Measurements from ENCODE around the gene WAC. TPM values are rescaled to one million over a fixed set of nuclear protein-coding genes. Genes with fewer than 3 reads are reported as not detected.

Gene WAC
- total and polyA plus RNA-seq, 4 donors, result 53.7 to 149 (median 90.2) TPM

DNA sequence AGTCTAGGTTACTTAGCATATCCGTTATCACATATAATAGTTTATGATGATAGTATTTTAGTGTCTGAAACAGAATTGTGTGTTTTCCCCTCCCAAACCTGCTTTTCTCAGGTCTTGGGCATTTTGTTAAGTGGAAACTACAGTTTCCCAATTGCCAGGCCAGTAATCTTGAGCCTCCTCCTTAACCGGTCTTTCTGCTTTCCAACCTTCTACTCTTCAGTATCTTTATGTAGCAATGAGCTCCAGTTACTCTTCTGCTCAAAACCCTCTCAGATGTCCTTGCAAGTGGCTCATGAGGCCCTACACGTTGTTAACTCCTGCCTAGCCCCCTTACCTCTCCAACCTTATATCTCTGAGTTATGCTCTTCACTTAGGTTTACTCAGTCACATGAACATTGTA is 22.0 kb downstream of the WAC start:
- Histone ChIP-seq H3K27ac (ENCODE audit: low read depth in 1 of 2, low read length in 2 of 2) (no peak overlapping the region), H3K4me3 (ENCODE audit: low read length in 2 of 2) (no peak overlapping the region), H3K36me3 (ENCODE audit: control insufficient read depth in 1 of 2, insufficient read depth in 2 of 2, low read length in 1 of 2) (peaks cover 0 to 4% of the 10 kb centered on the region in 2 donors), H3K4me1 (ENCODE audit: control insufficient read depth in 1 of 2, insufficient read depth in 2 of 2, low read length in 2 of 2) (peaks cover 0 to 9% of the 10 kb centered on the region in 2 donors), H3K27me3 (ENCODE audit: control insufficient read depth in 1 of 2, insufficient read depth in 2 of 2, low read length in 1 of 2) (no peaks in the 10 kb centered on the region), H3K9me3 (ENCODE audit: control insufficient read depth, low read length) (no peaks in the 10 kb centered on the region)
- WGBS, 2 donors, result 86 to 88% methylated on average over 3 of the region's 3 CpGs
- intact Hi-C loops (cut with DNase I), result loop anchor here in 1 of 2 donors (5.0 kb wide), 1 partner anchor 62 kb away; no protein-coding TSS in a partner anchor
- DNase-seq (no peak), ATAC-seq (ENCODE audit: low FRiP score) (no peak)

DNA sequence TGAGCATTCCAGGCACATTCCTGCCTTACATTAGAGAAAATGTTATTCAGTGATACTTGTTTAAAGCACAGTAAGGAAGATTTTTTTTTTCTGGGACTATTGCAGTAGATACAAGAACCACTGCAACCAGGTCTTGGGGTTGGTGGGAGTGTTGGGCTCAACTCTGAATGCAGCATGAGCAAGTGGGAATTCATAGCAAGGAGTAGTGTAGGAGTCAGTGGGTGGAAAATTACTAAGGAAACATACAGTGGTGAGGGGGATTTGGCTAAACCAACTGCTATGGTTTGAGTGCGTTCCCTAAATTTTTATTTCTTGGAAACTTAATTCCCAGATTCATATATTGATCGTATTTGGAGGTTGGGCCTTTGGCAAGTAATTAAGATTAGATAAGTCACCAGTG is 22.4 kb downstream of the WAC start:
- intact Hi-C loops (cut with DNase I), result no loop called here
- peaks cover 0 to 4% of the 10 kb centered on the region in 2 donors for H3K36me3 ChIP-seq (ENCODE audit: control insufficient read depth in 1 of 2, insufficient read depth in 2 of 2, low read length in 1 of 2)
- no peak for ATAC-seq (ENCODE audit: low FRiP score)
- H3K27me3 ChIP-seq (ENCODE audit: control insufficient read depth in 1 of 2, insufficient read depth in 2 of 2, low read length in 1 of 2), result no peaks in the 10 kb centered on the region
- WGBS, 2 donors, result 96 to 99% methylated on average over 2 of the region's 2 CpGs
- no peak overlapping the region for H3K27ac ChIP-seq (ENCODE audit: low read depth in 1 of 2, low read length in 2 of 2)
- DNase-seq, result no peak
- no peak overlapping the region for H3K4me3 ChIP-seq (ENCODE audit: low read length in 2 of 2)
- peaks cover 0 to 9% of the 10 kb centered on the region in 2 donors for H3K4me1 ChIP-seq (ENCODE audit: control insufficient read depth in 1 of 2, insufficient read depth in 2 of 2, low read length in 2 of 2)
- no peaks in the 10 kb centered on the region for H3K9me3 ChIP-seq (ENCODE audit: control insufficient read depth, low read length)

DNA sequence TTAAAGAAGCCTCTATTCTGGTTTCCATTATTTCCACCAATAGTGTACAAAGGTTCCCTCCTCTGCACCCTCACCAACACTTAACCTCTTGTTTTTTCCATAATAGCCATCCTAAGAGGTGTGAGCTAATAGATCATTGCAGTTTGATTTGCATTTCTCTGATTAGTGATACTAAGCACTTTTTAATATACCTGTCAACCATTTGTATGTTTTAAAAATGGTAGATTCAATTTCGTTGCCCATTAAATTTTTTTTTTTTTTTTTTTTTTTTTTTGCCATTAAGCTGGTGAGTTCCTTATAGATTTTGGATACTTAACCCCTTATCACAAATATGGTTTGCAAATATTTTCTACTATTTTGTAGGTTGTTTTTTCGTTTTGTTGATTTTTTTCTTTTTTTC is 23.2 kb downstream of the WAC start:
- H3K4me3 ChIP-seq (ENCODE audit: low read length in 2 of 2), result no peak overlapping the region
- 89 to 98% methylated on average over 2 of the region's 2 CpGs for WGBS, 2 donors
- H3K4me1 ChIP-seq (ENCODE audit: control insufficient read depth in 1 of 2, insufficient read depth in 2 of 2, low read length in 2 of 2), result peaks cover 0 to 9% of the 10 kb centered on the region in 2 donors
- no peaks in the 10 kb centered on the region for H3K27me3 ChIP-seq (ENCODE audit: control insufficient read depth in 1 of 2, insufficient read depth in 2 of 2, low read length in 1 of 2)
- intact Hi-C loops (cut with DNase I), result no loop called here
- H3K36me3 ChIP-seq (ENCODE audit: control insufficient read depth in 1 of 2, insufficient read depth in 2 of 2, low read length in 1 of 2), result peaks cover 3 to 4% of the 10 kb centered on the region in 2 donors
- no peak overlapping the region for H3K27ac ChIP-seq (ENCODE audit: low read depth in 1 of 2, low read length in 2 of 2)
- H3K9me3 ChIP-seq (ENCODE audit: control insufficient read depth, low read length), result no peaks in the 10 kb centered on the region
- DNase-seq (no peak), ATAC-seq (ENCODE audit: low FRiP score) (no peak)

DNA sequence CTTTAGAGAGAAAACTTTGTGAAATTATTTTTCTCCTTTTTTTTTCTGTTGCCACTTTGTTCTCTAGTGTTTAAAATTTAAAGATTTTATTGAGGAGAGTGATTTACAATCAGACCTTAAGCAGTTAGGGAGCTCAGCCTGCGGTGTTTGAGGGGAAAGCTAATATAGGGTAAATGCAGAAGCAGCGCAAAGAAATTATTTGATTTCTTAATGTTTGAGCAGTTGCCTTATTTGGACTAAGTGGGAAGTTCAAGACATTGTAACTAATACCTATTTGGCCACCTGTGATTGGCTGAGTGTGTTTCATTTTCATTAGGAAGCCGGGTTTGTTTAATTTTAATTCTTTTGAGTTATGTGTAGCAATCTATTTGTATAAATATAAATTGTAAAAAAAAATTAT is 25.3 kb downstream of the WAC start:
- 94% methylated on average over 3 of the region's 3 CpGs for WGBS, 2 donors
- no peak overlapping the region for H3K4me3 ChIP-seq (ENCODE audit: low read length in 2 of 2)
- peaks cover 0 to 13% of the 10 kb centered on the region in 2 donors for H3K4me1 ChIP-seq (ENCODE audit: control insufficient read depth in 1 of 2, insufficient read depth in 2 of 2, low read length in 2 of 2)
- DNase-seq, result no peak
- peaks cover 3 to 4% of the 10 kb centered on the region in 2 donors for H3K36me3 ChIP-seq (ENCODE audit: control insufficient read depth in 1 of 2, insufficient read depth in 2 of 2, low read length in 1 of 2)
- no peak overlapping the region for H3K27ac ChIP-seq (ENCODE audit: low read depth in 1 of 2, low read length in 2 of 2)
- intact Hi-C loops (cut with DNase I), result no loop called here
- no peak for ATAC-seq (ENCODE audit: low FRiP score)
- H3K27me3 ChIP-seq (ENCODE audit: control insufficient read depth in 1 of 2, insufficient read depth in 2 of 2, low read length in 1 of 2), result no peaks in the 10 kb centered on the region
- H3K9me3 ChIP-seq (ENCODE audit: control insufficient read depth, low read length), result no peaks in the 10 kb centered on the region

GRCh38 chr10:28558923-28559508 is 26.1 kb downstream of the WAC start:
- ATAC-seq (ENCODE audit: low FRiP score), result no peak

DNA sequence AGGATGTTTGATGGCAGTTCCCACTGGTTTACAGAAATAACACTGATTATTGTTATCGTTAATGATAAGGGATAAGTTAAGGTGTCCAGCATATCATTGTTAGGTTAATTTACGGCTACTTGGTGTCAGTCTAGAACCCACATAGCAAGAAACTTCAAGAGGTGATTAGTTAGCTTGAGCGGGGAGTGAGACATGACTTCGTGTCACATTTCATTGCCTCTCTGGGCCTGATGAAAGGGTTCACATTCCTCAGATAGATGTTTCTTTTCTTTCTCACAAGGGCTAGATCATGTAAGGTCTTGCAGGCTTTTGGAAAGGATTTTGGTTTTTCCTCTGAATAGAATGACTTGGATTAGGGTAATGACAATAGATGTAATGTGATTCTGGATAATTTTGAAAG is 26.7 kb downstream of the WAC start:
- no peaks in the 10 kb centered on the region for H3K27me3 ChIP-seq (ENCODE audit: control insufficient read depth in 1 of 2, insufficient read depth in 2 of 2, low read length in 1 of 2)
- intact Hi-C loops (cut with DNase I), result no loop called here
- H3K36me3 ChIP-seq (ENCODE audit: control insufficient read depth in 1 of 2, insufficient read depth in 2 of 2, low read length in 1 of 2), result peaks cover 3 to 4% of the 10 kb centered on the region in 2 donors
- ATAC-seq (ENCODE audit: low FRiP score), result no peak
- H3K9me3 ChIP-seq (ENCODE audit: control insufficient read depth, low read length), result no peaks in the 10 kb centered on the region
- H3K27ac ChIP-seq (ENCODE audit: low read depth in 1 of 2, low read length in 2 of 2), result no peak overlapping the region
- H3K4me3 ChIP-seq (ENCODE audit: low read length in 2 of 2), result no peak overlapping the region
- 30 to 49% methylated on average over 4 of the region's 4 CpGs for WGBS, 2 donors
- peaks cover 4 to 12% of the 10 kb centered on the region in 2 donors for H3K4me1 ChIP-seq (ENCODE audit: control insufficient read depth in 1 of 2, insufficient read depth in 2 of 2, low read length in 2 of 2)
- no peak for DNase-seq

More at GRCh38 chr10:28558923-28559508, 26.1 kb downstream of the WAC start:
- Histone ChIP-seq H3K9me3 (ENCODE audit: control insufficient read depth, low read length) (no peaks in the 10 kb centered on the region), H3K27me3 (ENCODE audit: control insufficient read depth in 1 of 2, insufficient read depth in 2 of 2, low read length in 1 of 2) (no peaks in the 10 kb centered on the region), H3K27ac (ENCODE audit: low read depth in 1 of 2, low read length in 2 of 2) (no peak overlapping the region), H3K36me3 (ENCODE audit: control insufficient read depth in 1 of 2, insufficient read depth in 2 of 2, low read length in 1 of 2) (peaks cover 3 to 4% of the 10 kb centered on the region in 2 donors), H3K4me3 (ENCODE audit: low read length in 2 of 2) (no peak overlapping the region), H3K4me1 (ENCODE audit: control insufficient read depth in 1 of 2, insufficient read depth in 2 of 2, low read length in 2 of 2) (peaks cover under 1 to 13% of the 10 kb centered on the region in 2 donors)
- DNase-seq, result no peak
- intact Hi-C loops (cut with DNase I), result no loop called here
- 67 to 68% methylated on average over 8 of the region's 8 CpGs for whole genome bisulfite sequencing, 2 donors

- DNase-seq (no peak), ATAC-seq (ENCODE audit: low FRiP score) (no peak)
- WGBS, 2 donors, result 74 to 77% methylated on average over 3 of the region's 3 CpGs
- Histone ChIP-seq H3K4me3 (ENCODE audit: low read length in 2 of 2) (no peak overlapping the region), H3K27ac (ENCODE audit: low read depth in 1 of 2, low read length in 2 of 2) (no peak overlapping the region), H3K27me3 (ENCODE audit: control insufficient read depth in 1 of 2, insufficient read depth in 2 of 2, low read length in 1 of 2) (no peaks in the 10 kb centered on the region), H3K36me3 (ENCODE audit: control insufficient read depth in 1 of 2, insufficient read depth in 2 of 2, low read length in 1 of 2) (peaks cover 0 to 3% of the 10 kb centered on the region in 2 donors), H3K9me3 (ENCODE audit: control insufficient read depth, low read length) (no peaks in the 10 kb centered on the region), H3K4me1 (ENCODE audit: control insufficient read depth in 1 of 2, insufficient read depth in 2 of 2, low read length in 2 of 2) (peaks cover 4 to 13% of the 10 kb centered on the region in 2 donors)
- intact Hi-C loops (cut with DNase I), result no loop called here
Measured at GRCh38 chr10:28560617-28561016, 27.7 kb downstream of the WAC start.

DNA sequence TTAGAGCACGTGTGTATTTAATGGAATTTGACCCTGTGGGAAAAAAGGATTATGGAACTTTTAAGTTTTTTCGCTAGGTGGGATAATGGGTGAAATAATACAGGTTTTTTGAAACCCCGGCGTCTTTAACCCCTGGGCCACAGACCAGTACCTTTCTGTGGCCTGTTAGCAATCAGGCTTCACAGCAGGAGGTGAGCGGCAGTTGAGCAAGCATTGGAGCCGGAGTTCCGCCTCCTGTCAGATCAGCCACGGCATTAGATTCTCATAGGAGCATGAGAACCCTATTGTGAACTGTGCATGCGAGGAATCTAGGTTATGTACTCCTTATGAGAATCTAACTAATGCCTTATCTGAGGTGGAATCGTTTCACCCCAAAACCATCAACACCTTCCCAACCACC is 28.6 kb downstream of the WAC start:
- ATAC-seq (ENCODE audit: low FRiP score), result no peak
- H3K27me3 ChIP-seq (ENCODE audit: control insufficient read depth in 1 of 2, insufficient read depth in 2 of 2, low read length in 1 of 2), result no peaks in the 10 kb centered on the region
- intact Hi-C loops (cut with DNase I), result no loop called here
- no peak overlapping the region for H3K27ac ChIP-seq (ENCODE audit: low read depth in 1 of 2, low read length in 2 of 2)
- no peaks in the 10 kb centered on the region for H3K9me3 ChIP-seq (ENCODE audit: control insufficient read depth, low read length)
- H3K4me1 ChIP-seq (ENCODE audit: control insufficient read depth in 1 of 2, insufficient read depth in 2 of 2, low read length in 2 of 2), result peaks cover 4 to 13% of the 10 kb centered on the region in 2 donors
- peaks cover 0 to 3% of the 10 kb centered on the region in 2 donors for H3K36me3 ChIP-seq (ENCODE audit: control insufficient read depth in 1 of 2, insufficient read depth in 2 of 2, low read length in 1 of 2)
- H3K4me3 ChIP-seq (ENCODE audit: low read length in 2 of 2), result no peak overlapping the region
- no peak for DNase-seq
- WGBS, 2 donors, result 94 to 97% methylated on average over 10 of the region's 10 CpGs

GRCh38 chr10:28564905-28565304 is 32.0 kb downstream of the WAC start:
- Histone ChIP-seq H3K36me3 (ENCODE audit: control insufficient read depth in 1 of 2, insufficient read depth in 2 of 2, low read length in 1 of 2) (peaks cover 0 to 3% of the 10 kb centered on the region in 2 donors), H3K9me3 (ENCODE audit: control insufficient read depth, low read length) (no peaks in the 10 kb centered on the region), H3K4me3 (ENCODE audit: low read length in 2 of 2) (no peak overlapping the region), H3K4me1 (ENCODE audit: control insufficient read depth in 1 of 2, insufficient read depth in 2 of 2, low read length in 2 of 2) (peaks cover 4 to 7% of the 10 kb centered on the region in 2 donors), H3K27ac (ENCODE audit: low read depth in 1 of 2, low read length in 2 of 2) (no peak overlapping the region), H3K27me3 (ENCODE audit: control insufficient read depth in 1 of 2, insufficient read depth in 2 of 2, low read length in 1 of 2) (no peaks in the 10 kb centered on the region)
- DNase-seq, result no peak
- 23 to 28% methylated on average over 6 of the region's 6 CpGs for WGBS, 2 donors
- no peak for ATAC-seq (ENCODE audit: low FRiP score)
- intact Hi-C loops (cut with DNase I), result no loop called here
